Ectodermal cell (in vitro differentiated cells): ENCODE measurements around the gene AGPAT3.

Experiments used
- H3K27ac ChIP-seq: 2 replicates; pipeline ENCODE4 v1.7.0; 2013; ENCODE audit warnings: mild to moderate bottlenecking, low read depth, low read length; ENCODE audit not compliant: insufficient read depth, poor library complexity, severe bottlenecking
- H3K27me3 ChIP-seq: 2 replicates; pipeline ENCODE4 v1.7.0; 2013; ENCODE audit warnings: mild to moderate bottlenecking, low read length; ENCODE audit not compliant: insufficient read depth, control insufficient read depth, poor library complexity, severe bottlenecking
- H3K36me3 ChIP-seq: one replicate; pipeline ENCODE4 v1.7.0; 2013; ENCODE audit warnings: low read length; ENCODE audit not compliant: control insufficient read depth, insufficient read depth
- H3K4me1 ChIP-seq: one replicate; pipeline ENCODE4 v1.7.0; 2013; ENCODE audit warnings: low read length; ENCODE audit not compliant: control insufficient read depth, insufficient read depth
- H3K4me3 ChIP-seq: 2 replicates; pipeline ENCODE4 v1.7.0; 2013; ENCODE audit warnings: low read depth, low read length, control low read depth; ENCODE audit not compliant: insufficient read depth
- H3K9me3 ChIP-seq: 2 replicates; pipeline ENCODE4 v1.7.0; 2013; ENCODE audit warnings: mild to moderate bottlenecking, low read length, moderate library complexity; ENCODE audit not compliant: control insufficient read depth
- WGBS, 2 experiments: methylation state at CpG; one replicate each; pipeline ENCODE4 v1.1.7; 2013; ENCODE audit warnings: missing lambda C conversion rate in 2 of 2; 5-methylcytosine and 5-hydroxymethylcytosine counted together

AGPAT3 gene

GRCh38 chr21:43864313-43864961 is 586 bp upstream of the AGPAT3 start:
- H3K27ac ChIP-seq: no peak overlapping the region
- no peaks in the 10 kb centered on the region for H3K9me3 ChIP-seq
- H3K27me3 ChIP-seq: peaks cover 40% of the 10 kb centered on the region
- H3K36me3 ChIP-seq: no peaks in the 10 kb centered on the region
- peak overlapping the region; percentile 43 for H3K4me3 ChIP-seq
- WGBS, 2 experiments: 1 to 2% methylated on average over 81 of the region's 81 CpGs
- no peaks in the 10 kb centered on the region for H3K4me1 ChIP-seq

- Histone ChIP-seq H3K36me3 (no peaks in the 10 kb centered on the region), H3K4me3 (peak overlapping the region; percentile 43), H3K9me3 (no peaks in the 10 kb centered on the region), H3K27ac (no peak overlapping the region), H3K27me3 (peaks cover 40% of the 10 kb centered on the region), H3K4me1 (no peaks in the 10 kb centered on the region)
- WGBS, 2 experiments: 3 to 4% methylated on average over 59 of the region's 59 CpGs
Observed at GRCh38 chr21:43865540-43866259, 677 bp downstream of the AGPAT3 start.

GRCh38 chr21:43866260-43866629 is 1.2 kb downstream of the AGPAT3 start:
- H3K27me3 ChIP-seq: peaks cover 40% of the 10 kb centered on the region
- H3K4me3 ChIP-seq: peak overlapping the region; percentile 43
- H3K4me1 ChIP-seq: no peaks in the 10 kb centered on the region
- H3K36me3 ChIP-seq: no peaks in the 10 kb centered on the region
- WGBS, 2 experiments: 18 to 21% methylated on average over 16 of the region's 16 CpGs
- H3K27ac ChIP-seq: no peak overlapping the region
- no peaks in the 10 kb centered on the region for H3K9me3 ChIP-seq

- Histone ChIP-seq H3K27me3 (peaks cover 40% of the 10 kb centered on the region), H3K9me3 (no peaks in the 10 kb centered on the region), H3K4me3 (no peak overlapping the region), H3K36me3 (no peaks in the 10 kb centered on the region), H3K27ac (no peak overlapping the region), H3K4me1 (no peaks in the 10 kb centered on the region)
- WGBS, 2 experiments: 84 to 85% methylated on average over 24 of the region's 24 CpGs
Observed at GRCh38 chr21:43866659-43867331, 1.8 kb downstream of the AGPAT3 start.

GRCh38 chr21:43867332-43867703 is 2.3 kb downstream of the AGPAT3 start:
- H3K4me1 ChIP-seq: no peaks in the 10 kb centered on the region
- no peak overlapping the region for H3K4me3 ChIP-seq
- no peak overlapping the region for H3K27ac ChIP-seq
- peaks cover 40% of the 10 kb centered on the region for H3K27me3 ChIP-seq
- no peaks in the 10 kb centered on the region for H3K9me3 ChIP-seq
- H3K36me3 ChIP-seq: no peaks in the 10 kb centered on the region
- WGBS, 2 experiments: 91% methylated on average over 6 of the region's 6 CpGs

- Histone ChIP-seq H3K4me3 (no peak overlapping the region), H3K27ac (no peak overlapping the region), H3K9me3 (no peaks in the 10 kb centered on the region), H3K27me3 (peaks cover 36% of the 10 kb centered on the region), H3K4me1 (no peaks in the 10 kb centered on the region), H3K36me3 (no peaks in the 10 kb centered on the region)
- WGBS, 2 experiments: 93 to 95% methylated on average over 6 of the region's 6 CpGs
Observed at GRCh38 chr21:43867948-43868347, 2.9 kb downstream of the AGPAT3 start.

- Histone ChIP-seq H3K4me3 (no peak overlapping the region), H3K27me3 (peaks cover 31% of the 10 kb centered on the region), H3K9me3 (no peaks in the 10 kb centered on the region), H3K36me3 (no peaks in the 10 kb centered on the region), H3K4me1 (no peaks in the 10 kb centered on the region), H3K27ac (no peak overlapping the region)
- 92 to 96% methylated on average over 6 of the region's 6 CpGs for WGBS, 2 experiments
Observed at GRCh38 chr21:43868461-43868860, 3.4 kb downstream of the AGPAT3 start.

GRCh38 chr21:43869486-43870325 is 4.7 kb downstream of the AGPAT3 start:
- no peak overlapping the region for H3K27ac ChIP-seq
- no peaks in the 10 kb centered on the region for H3K36me3 ChIP-seq
- WGBS, 2 experiments: 87 to 89% methylated on average over 21 of the region's 21 CpGs
- H3K4me3 ChIP-seq: no peak overlapping the region
- H3K4me1 ChIP-seq: no peaks in the 10 kb centered on the region
- H3K27me3 ChIP-seq: peaks cover 18% of the 10 kb centered on the region
- H3K9me3 ChIP-seq: no peaks in the 10 kb centered on the region

GRCh38 chr21:43871487-43871886 is 6.5 kb downstream of the AGPAT3 start:
- Histone ChIP-seq H3K4me1 (no peaks in the 10 kb centered on the region), H3K36me3 (no peaks in the 10 kb centered on the region), H3K27ac (no peak overlapping the region), H3K27me3 (peaks cover 7% of the 10 kb centered on the region), H3K9me3 (no peaks in the 10 kb centered on the region), H3K4me3 (no peak overlapping the region)
- 95 to 96% methylated on average over 4 of the region's 4 CpGs for WGBS, 2 experiments
